Measurements from ENCODE around the gene MRPL30.
"Not testable (repeated sequence)": the region's sequence is repeated elsewhere in the genome, so short reads cannot be mapped to it uniquely, and the experiment has no call there.

Gene MRPL30

GRCh38 chr2:99180755-99181623, at the start of gene MRPL30, which contains the start of gene MITD1:
TSS of gene MRPL30 (plus strand) at chr2:99181184. CDS start at chr2:99186204, 5,020 bp downstream.
TSS of gene MITD1 (minus strand) at chr2:99181058. CDS start at chr2:99180981, 77 bp downstream.
- DNase-seq: peak; percentile 93

DNA sequence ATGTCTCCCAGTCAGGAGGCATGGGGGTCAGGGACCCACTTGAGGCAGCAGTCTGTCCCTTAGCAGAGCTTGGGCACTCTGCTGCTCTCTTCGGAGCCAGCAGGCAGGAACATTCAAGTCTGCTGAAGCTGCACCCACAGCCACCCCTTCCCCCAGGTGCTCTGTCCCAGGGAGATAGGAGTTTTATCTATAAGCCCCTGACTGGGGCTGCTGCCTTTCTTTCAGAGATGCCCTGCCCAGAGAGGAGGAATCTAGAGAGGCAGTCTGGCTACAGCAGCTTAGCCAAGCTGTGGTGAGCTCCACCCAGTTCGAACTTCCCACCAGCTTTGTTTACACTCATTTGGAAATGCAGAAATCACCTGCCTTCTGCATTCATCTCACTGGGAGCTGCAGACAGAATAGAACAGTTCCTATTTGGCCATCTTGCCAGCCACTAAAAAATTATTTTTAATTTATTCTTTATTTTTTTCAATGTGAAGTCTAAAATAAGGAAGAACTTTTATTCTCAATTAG, 45.9 kb upstream of the MRPL30 start:
- DNase-seq: not testable (repeated sequence)

DNA sequence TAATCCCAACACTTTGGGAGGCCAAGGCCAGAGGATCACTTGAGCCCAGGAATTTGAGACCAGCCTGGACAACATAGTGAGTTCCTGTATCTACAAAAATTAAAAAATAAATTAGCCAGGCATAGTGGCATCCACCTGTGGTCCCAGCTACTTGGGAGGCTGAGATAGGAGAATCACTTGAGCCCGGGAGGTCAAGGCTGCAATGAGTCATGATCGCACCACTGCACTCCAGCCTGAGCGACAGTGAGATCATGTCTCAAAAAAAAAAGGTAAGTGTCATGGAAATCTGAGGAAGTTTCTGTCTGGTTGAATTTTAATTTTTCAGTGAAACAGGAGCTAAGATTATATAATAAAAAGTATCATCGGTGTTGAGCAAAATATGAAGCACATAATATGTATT, 42.0 kb upstream of the MRPL30 start:
- DNase-seq: no peak

GRCh38 chr2:99140056-99140859, 40.7 kb upstream of the MRPL30 start:
- DNase-seq: no peak

DNA sequence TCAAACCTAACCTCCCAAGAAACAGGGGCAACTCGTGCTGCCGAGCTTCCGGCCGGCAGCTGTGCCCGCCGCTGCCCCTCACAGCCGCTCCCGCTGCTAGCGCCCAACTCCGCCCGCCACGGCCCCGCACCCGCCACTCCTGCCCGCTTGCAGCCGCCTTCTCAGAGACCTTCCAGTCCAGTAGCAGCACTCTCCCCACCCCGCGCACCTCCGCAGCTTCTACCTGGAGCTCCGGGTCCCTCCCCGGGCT, 40.2 kb upstream of the MRPL30 start:
- no peak for DNase-seq

DNA sequence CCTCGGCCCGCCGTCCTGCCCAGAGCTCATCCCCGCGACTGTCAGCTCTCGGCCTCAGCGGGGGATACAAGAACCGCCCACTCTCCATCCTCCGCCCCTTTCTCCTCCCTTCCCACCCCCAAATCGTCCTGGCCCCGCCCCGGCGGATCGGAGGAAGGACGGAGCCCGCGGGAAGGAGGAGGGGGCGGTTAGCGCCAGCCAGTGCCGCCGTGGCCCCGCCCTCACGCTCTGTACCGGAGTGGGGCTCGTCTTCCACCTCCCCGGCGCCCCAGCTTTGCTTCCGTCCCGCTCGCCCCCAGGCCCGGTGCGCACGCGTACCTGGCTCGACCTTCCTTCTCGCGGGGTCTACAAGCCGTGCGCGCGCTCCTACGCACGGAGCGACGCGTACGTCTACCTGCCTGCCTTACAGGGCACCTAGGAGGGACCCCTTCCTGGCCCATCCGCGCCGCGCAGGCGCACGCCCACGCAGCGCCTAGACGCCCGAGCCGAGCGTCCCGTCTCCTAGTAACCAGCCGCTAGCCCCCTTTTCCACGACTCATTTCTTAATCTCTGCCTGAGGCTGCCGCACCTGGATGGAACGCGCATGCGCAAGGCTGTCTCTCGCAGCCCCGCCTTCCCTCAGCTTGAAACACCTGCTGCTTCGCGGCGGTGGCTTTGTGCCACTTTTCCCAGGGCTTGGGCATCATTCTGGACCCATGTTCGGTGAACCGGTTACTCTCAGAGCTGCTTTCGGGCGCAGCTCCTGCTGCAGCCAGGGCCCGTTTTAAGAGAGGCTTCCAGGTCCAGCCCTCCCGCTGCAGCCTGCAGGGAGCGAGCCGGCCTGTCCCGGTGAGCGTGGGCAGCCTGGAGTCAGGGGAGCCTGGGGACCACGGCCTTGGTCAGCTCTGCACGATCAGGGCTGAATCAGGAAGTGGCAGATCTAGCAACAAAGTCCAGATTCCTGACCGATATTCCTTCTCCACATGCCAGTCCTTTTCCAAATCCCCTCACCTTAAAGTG, 39.6 kb upstream of the MRPL30 start, which contains the start of gene C2orf15:
Gene C2orf15 (plus strand): TSS at position 598 of the 999 bp plus-strand sequence. CDS start 8,852 bp downstream, outside the sequence.
- peak; percentile 98 for DNase-seq

DNA sequence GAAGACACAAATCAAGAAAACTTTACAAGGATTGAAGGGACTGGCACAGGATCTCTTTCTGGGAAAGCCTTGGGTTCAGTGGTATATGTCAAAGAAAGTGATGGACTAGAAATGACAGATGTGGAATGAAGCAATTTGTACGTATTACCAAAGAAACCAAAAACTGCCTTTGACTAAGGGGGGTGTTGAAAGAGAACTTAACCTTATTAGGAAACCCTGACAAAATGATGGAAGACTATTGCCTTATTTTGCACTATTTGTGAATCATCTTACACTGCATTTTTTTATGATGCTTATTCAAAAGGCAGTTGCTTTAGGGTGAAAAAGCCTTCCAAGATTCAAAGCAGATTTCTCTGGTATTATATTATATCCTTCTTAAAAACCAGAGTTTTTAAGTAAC, 30.3 kb upstream of the MRPL30 start:
- DNase-seq: no peak

DNA sequence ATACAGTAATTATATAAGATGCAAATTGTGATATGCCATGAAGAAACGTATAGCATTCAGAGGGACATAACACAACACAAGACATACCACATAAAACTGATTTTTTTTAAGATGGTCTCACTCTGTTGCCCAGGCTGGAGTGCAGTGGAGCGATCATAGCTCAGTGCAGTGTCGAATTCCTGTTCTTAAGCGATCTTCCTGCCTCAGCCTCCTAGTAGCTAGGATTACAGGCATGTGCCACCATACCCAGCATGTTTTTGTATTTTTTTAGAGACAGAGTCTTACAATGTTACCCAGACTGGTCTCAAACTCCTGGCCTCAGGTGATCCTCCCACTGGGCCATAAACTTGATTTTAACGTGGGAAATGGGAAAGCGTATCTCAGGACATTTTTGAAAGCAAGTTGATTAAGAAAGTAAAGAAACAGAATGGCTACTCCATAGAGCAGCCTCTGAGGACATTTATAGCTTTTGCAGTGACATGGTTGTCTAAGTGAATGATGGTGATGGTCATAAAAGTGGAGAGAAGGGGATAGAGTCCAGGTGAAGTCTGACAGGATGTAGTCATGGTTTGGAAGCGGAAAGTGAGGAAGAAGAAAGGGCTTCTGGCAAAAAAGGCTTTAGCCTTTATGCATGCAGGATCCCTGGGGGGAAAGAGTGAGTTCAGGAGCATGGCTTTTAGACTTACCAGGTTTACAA, 28.6 kb upstream of the MRPL30 start:
- no peak for DNase-seq

DNA sequence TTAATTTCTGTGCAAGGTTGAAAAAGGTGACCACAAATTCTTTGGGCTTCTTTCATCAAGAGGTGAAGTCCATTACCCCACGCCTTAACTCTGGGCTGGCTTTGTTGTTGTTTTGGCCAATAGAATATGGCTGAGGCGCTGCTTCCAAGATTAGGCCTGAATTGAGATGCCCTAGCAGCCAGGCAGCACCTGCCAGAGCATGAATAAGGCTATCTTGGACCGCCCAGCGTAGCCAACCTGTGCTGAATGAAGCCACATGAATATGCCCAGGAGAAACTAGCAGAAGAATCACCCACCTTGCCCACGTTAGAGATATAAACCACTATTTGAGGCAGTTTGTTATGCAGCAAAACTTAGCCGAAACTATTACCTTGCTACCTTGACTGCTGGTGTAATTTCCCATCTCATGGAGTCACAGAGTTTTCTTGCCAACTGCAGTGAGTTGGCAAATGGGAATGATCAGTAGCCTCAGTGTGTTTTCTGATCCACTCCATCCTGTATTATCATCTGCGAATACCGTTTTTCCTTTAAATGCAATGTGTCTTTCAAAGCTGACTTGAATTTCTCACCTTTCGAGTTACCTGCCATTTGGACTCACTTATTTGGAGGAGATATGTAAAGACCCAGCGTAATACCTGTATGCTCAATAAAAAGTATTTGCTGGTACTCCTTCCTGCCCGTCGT, 26.9 kb upstream of the MRPL30 start:
- DNase-seq: no peak

DNA sequence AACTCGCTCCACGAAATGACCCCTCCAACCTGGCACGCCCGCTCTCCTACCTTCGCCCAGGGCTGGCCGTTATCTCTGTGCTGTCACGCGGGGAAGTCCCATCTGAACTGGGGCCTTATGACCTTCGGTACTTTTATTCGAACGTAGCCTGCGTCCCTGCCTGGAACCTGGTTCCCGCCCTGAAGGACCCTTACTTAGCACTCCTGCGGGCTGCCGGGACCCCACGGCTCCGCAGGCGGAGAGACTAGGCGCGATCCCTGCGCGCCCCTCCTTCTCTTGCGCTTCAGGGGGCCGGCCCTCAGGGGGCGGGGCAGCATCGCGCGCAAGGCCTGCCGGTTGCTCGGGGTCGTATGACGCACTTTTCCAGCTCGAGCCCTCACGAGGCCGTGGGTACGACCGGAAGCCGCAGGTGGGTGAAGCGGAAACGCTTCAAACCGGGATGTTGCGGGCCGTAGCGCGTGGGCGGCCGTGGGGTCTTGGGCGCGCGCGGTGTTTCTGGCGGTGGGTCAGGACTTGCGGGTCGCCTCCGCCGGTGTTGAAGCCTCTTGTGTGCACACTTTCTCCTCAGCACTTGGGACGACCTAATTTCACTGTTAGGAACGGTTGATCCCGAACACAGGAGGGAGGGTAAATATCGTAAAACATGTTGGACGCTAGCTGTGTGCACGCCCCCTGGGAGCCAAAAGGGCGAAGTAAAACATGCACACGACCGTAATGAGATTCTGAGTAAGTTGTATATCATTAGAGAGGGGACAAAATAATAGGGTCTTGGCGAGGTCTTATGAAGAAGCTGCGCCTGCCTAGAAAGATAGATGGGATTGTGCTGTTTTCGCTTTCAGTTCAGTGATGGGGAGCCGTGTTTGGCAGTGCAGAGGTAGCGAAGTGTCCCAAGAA, 26.1 kb upstream of the MRPL30 start, which contains the start of the genes LIPT1 and TSGA10:
Gene LIPT1 (plus strand): TSS at position 325 of the 894 bp plus-strand sequence. CDS start 6,991 bp downstream, outside the sequence.
Gene TSGA10 (minus strand): TSS at position 300 of the 894 bp plus-strand sequence. CDS start 45,503 bp downstream, outside the sequence.
- DNase-seq: peak; percentile 90

- DNase-seq: no peak
Observed at GRCh38 chr2:99156891-99157290, 24.1 kb upstream of the MRPL30 start.

GRCh38 chr2:99158599-99158998, 22.4 kb upstream of the MRPL30 start:
- no peak for DNase-seq

DNA sequence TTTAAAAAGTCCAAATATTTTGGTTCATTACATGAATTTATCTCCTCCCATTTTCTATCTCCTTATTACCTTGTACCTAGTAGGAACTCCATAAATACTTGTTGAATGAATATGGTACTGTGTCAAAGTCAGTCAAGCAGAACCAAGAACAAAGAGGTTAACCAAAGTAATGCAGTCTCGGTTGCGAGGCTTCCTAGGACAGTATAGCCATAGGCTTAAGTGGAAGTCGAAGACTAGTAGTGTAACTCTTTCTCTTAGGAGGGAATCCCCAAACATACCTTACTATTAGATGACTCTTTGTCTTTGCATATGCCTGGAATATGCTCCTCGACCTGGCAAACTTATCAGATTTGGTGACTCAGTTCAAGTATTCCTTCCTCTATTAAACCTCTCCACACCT, 21.4 kb upstream of the MRPL30 start:
- DNase-seq: no peak

GRCh38 chr2:99166218-99166617, 14.8 kb upstream of the MRPL30 start:
- DNase-seq: no peak

GRCh38 chr2:99169534-99169933, 11.4 kb upstream of the MRPL30 start:
- DNase-seq: no peak

DNA sequence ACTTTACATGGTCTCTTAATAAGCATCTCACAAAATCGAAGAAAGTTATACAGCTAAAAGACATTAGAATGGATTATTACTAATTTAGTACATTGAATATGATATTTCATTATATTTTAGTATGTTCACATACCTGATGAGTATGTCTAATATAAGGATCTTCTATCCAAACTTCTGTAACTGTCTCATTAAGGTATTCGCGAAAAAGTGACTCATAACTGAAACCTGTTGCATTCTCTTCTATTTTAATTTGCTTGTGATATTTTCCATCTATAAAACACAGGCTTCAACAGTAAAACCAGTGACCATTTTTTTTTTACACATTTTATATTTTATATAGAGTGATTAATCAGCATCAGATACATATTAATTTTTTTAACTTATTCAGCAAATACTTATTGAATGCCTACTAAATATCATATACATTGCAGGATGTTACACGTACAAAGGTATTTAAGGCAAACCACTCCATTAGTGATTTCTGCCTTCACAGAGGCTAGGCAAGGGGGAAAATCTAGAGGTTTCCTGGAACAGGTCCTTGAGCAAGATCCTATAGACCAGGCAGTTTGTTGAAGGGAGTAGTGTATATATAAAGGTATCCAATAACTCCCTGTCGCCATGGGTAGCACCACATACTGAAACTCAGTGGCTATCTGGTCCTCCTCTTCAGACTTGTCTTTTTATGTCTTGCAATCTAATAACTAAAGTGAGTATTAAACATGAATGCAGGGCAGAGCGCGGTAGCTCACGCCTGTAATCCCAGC, 9.4 kb upstream of the MRPL30 start:
- DNase-seq: no peak

DNA sequence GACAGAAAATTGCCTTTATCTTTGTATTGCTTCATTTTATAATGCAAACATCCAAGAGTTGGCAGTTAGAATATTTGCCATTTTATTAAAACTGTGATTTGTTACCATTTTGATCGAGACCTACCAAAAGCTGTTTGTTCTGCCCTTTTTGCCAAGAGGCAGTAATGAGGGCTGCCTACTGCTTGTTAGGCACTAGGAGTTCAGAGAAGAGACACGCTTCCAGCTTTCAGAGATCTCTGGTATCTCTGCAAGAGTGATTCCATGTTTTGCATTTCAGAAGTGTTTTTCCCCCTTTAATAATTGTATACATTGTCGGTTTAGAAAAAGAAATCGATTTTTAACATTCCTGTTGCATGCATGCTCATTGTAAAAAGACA, 628 bp downstream of the MRPL30 start:
- no peak for DNase-seq

DNA sequence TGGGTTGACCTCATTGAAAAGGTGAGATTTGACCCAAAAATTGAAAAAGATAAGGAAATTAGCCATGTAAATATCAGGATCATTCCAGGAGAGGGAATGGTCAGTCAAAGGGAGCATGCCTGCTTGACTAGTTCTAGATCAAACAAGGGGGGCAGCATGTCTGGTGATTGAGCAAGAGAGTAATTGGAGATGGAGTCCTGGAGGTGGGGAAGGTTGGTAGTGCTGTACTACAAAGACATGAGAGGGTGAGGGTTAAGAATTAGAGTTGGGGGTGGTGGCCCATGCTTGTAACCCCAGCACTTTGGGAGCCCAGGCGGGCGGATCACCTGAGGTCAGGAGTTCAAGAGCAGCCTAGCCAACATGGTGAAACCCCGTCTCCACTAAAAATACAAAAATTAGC, 2.0 kb downstream of the MRPL30 start:
- DNase-seq: no peak

- DNase-seq: no peak
Observed at GRCh38 chr2:99184811-99185210, 3.8 kb downstream of the MRPL30 start.

All from CD4-positive, alpha-beta T cell treated with Interleukin-12 subunit alpha and Interleukin-12 subunit beta, for 1 hour (primary cell).